SIG-M5 treated with dmso at 0.1 percent for 504 hours (cell line): ENCODE measurements around the gene COG5.

Source experiments
- DNase-seq: peaks from one replicate; lab custom pipeline; 2025; ENCODE audit not compliant: unreplicated experiment; lab: John Stamatoyannopoulos, UW

Gene COG5

DNA sequence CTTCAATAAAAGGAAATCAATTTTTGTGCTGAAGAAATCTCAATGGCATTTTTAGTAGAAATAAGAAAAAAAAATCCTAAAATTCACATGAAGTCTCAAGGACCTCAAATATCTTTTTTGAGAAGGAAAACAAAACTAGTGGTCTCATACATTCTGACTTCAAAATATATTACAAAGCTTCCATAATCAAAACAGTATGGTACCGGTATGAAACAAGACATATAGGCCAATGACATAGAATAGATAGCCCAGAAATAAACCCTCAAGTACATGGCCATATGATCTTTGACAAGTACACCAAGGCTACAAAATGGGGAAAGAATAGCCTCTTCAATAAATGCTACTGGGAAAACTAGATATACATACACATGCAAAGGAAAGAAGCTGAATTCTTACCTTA is 225.6 kb downstream of the COG5 start:
- no peak for DNase-seq

DNA sequence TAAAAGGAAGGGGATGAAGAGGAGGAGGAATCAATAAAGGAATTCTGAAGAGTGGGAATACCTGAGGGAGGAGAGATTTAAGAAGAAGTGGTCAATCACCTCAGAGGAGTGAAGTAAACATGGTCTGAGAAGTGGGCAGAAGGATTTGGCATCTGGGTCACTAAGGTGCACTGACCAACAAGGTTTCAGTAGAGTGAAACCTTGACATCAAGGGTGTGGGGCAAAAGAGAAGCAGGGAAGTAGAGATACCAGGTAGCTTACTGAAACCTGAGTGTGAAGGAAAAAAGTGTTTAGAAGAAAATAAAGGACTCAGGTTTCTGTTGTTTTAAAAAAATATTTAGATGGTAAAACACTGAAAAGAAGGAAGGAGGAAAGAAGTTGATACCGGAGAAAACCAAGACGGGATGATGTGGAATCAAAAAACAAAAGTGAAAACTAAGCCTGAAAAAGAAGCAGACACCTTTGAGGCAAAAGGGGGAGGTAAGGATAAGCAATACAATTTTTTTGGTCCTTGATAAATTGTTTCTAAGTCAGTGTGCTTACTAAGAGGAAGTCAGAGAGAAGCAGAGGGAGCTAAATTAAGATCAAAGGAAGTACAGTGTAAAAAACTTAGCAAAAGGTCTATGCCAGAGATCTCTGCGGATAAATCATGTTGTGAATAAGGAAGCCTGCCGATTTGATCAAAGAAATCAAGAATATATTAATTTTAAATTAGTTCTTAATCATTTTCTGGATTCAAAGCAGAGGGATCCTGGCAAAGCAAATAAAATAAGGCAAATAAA is 231.0 kb downstream of the COG5 start:
- peak; percentile 80 for DNase-seq

DNA sequence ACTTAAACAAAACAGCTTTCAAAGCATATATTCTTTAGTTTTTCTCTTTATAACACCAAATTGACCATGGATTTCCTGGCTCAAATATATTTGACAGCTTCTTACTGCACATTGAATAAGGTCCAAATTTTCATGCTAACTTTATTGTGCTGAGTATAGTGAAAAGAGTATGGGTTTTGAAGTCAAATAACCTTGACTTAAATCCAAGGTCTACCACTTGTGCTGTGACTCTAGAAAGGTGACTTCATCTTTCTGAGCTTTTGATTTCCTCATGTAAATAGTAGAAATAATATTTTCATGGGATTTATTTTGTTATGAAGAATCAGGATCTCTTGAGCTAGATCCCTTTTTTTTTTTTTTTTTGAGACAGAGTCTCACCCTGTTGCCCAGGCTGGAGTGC is 233.2 kb downstream of the COG5 start:
- no peak for DNase-seq

DNA sequence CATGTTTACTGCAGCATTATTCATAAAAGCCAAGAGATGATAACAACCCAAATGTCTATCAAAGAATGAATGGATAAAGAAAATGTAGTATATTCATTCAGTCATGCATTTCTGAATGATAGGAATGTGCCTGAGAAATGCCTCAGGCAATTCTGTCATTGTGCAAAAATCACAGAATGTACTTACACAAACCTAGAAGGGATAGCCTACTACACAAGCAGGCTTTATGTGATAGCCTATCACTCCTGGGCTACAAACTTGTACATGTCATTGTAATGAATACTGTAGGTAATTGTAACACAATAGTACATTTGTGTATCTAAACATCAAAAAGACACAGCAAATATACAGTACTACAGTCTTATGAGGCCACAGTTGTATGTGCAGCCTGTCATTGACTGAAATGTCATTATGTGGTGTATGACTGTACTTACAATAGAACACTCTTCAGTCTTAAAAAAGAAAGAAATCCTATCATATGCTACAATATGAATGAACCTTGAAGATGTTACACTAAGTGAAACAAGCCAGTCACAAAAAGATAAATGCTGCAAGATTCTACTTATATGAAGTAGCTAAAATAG is 235.6 kb downstream of the COG5 start:
- no peak for DNase-seq

DNA sequence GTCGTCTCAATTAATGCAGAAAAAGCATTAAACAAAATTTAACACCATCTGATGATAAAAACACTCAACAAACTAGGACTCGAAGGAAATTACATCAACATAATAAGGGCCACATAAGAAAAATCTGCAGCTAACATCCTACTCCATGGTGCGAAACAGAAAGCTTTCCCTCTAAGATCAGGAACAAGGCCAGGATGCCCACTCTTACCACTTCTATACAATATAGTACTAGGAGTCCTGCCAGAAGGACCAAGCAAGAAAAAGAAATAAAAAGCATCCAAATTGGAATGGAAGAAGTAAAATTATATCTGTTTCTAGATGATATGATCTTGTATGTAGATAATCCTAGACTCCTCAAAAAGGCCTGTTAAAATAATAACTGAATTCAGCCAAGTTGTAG is 237.7 kb downstream of the COG5 start:
- DNase-seq = no peak

DNA sequence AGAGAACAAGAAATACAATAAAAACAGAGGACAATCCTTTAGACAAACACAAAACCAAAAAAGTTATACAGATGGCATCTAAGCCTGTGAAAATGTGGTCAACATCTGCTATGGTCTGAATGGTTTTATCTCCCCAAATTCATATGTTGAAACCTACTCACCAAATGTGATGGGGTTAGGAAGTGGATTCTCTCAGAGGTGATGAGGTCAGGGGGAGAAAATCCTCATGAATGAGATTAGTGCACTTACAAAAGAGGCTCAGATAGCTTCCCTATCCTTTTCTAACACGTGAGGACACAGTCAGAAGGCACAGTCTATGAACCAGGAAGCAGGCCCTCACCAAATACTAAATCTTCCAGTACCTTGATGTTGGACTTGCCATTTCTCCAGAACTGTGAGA is 241.7 kb downstream of the COG5 start:
- no peak for DNase-seq

DNA sequence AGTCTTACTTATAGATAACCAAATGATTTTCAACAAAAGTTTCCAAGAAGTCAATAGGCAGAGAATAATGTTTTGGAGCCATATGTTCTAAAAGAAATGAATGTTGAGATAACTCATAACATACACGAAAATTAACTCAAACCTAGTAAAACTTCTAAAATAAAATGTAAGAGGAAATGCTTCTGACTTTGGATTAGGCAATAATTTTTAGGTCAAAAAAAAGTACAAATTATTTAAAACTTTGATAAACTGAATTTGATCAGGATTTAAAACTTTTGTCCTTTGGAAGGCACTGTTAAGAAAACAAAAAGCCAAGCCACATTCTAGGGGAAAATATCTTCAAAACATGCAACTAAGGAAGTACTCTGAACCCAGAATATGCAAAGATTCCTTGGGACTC is 242.1 kb downstream of the COG5 start:
- no peak for DNase-seq

DNA sequence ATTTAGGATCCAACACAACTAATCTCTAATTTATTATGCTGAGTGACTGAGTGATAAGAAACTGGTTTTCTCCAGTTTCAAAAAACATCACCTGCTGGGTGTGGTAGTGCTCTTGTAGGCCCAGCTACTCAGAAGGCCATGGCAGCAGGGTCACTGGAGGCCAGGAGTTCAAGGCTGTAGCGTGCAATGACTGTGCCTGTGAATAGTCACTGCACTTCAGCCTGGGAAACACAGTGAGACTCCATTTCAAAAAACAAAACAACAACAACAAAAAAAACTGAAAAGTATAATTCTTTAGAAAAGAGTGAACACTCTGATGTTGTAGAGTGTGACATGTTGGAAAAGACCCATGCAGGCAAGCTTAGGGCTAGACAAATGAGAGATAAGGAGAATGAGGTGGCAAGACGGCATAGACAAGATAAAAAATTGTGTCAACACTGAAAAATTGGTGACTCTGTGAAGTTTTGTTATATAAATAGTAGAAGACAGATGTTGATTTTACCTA is 243.9 kb downstream of the COG5 start:
- no peak for DNase-seq

DNA sequence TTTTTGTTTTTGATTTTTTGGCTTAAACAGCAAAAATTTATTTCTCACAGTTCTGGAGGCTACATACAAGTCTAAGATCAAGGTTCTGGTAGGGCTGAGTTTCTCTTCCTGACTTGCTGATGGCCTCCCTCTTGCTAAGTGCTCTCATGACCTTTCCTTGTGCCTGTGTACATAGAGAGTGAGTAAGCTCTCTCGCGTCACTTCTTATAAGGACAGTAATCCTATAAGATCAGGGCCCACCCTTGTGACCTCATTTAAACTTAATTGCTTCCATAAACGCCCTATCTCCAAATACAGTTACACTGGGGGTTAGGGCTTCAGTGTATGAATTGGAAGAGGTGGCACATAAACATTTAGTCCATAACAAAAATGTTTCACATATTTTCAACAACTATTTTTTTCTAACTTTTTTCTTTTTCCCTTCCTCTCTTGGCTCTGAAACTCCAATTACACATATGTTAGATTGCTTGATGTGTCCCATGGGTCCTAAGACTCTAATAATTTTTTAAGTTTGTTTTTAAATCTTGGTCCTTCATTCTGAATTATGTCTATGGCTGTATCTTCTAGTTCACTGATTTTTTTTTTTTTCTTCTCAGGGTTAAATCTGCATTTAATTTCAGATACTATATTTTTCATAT is 245.1 kb downstream of the COG5 start:
- no peak for DNase-seq

DNA sequence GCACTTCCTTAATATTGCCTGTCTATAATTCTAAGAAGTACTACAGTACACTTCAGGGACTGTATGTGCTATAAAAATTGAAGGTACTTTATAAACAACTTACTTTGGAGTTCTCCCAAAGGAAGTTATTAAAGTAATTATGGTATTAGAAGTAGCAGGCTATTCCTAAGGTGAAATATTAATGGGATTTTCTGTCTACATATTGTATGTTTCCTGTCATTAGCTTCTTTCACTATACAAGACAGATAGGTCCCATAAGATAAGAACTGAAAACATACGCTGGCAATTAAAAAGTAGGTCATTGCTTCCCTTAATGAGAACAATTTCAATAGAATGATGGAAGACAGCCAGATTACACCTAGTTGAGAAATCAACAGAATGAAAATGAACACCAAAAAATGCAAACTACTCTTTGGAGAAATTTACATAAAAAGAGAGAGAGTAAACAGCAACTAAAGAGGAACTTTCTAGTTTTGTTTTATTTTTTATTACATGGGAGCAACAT is 248.0 kb downstream of the COG5 start:
- no peak for DNase-seq

DNA sequence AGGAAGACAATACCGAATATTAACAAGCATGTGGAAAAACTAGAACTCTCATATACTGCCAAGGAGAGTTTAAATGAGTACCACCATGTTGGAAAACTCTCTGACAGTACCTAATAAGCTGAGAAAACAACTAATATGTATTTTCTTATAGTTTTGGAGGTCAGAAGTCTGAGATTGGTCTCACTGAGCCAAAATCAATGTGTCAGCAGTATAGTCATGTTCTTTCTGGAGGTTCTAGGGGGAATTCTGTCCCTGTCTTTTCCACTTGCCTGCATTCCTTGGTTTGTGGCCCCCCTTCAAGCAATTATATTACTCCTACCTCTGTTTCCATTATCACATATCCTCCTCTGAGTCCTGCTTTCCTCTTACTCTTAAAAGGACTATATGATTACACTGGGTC is 250.4 kb downstream of the COG5 start:
- no peak for DNase-seq

DNA sequence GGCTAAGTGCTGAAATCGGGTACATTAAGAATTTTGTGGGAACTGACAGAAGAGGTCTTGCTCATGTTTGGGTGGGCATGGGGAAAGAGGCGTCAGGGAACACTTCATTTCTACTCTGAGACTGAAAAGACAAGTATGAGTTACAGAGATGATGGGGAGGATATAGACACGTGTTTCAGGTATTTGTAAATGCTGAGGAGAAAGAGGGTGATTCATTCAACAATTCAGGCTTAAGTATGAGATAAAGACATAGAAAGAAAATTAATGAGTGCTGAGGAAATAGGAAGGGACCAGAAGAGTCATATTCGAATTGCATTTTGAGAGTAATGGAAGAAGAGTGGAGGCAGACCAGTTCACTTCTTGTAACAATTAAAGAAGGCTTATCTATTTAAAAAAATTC is 251.3 kb downstream of the COG5 start:
- no peak for DNase-seq

DNA sequence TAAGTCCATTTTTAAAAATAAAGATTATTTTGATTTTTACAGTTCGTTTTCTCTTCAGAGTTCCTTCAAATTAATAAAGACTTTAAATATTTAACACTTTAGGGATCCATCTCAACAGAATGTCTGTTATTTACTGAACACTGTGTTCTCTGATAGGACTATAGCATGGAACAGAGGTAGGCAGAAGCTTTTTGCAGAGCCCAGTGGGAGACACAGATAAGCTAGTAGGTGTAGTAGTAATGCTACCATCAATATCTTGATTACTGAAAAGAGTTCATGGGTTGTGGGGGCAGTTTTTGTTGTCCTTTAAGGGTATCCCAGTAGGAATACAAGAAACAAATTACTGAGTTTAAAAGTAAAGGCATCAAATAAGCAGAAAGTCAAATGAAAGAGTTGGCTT is 254.4 kb downstream of the COG5 start:
- no peak for DNase-seq

DNA sequence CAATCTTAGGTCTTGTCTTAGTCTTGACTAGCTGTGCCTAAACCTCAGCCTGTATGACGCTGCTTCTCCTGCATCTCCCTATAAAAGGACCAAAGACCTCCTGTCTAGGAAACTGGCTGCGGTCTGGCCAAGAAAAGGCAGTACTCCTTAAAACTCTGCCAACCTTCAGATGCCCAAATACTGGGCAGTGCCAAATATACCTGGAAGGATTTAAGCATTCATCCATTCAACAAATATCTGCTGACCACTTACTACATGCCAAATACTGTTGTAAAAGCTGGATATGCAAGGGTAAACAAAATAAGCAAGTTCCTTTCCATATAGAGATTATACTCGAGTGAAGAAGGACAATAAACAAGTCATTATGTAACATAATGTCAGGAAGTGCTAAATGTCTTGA is 259.1 kb downstream of the COG5 start:
- DNase-seq = no peak

DNA sequence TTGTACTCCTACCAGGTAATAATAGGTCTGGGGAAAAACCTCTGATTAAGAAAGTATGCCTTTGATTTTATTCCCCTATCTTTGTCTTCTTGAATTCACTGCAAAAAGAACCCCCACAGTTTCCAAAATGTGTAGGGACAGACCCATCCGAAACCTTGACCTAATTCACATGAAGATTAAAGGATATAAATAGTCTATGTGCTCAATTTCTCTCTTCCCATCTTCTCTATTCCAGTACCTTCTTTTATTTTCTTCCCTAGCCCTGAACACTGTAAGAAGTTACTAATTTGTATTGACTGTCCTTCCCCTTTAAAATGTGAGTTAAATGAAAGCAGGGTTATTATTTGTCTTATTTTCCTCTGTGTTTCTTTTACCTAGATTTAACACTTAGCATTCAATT is 259.7 kb downstream of the COG5 start:
- DNase-seq = no peak

DNA sequence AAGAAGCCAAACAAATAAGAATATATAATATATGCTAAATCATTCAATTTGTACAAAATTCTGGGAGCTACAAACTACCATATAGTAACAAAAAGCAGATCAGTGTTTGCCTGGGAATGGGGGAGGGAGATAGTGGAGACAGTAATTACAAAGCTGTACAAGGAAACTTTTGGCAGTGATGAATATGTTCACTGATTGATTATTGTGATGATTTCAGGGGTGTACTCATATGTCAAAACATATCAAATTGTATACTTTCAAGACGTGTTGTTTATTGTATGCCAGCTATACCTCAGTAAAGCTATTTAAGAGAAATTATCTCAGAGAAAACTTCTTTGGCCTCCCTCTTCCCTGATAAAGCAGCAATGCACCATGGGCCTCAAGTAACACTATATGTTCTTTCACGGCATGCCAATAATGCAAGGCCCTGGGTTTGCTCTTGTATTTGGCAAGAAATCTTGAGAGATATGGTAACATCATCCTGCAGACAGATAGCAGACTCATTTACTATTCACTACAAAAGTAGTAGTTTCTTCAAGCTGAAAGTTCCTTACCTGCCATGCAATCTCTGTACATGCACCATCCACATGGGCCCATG is 261.4 kb downstream of the COG5 start:
- DNase-seq = no peak

DNA sequence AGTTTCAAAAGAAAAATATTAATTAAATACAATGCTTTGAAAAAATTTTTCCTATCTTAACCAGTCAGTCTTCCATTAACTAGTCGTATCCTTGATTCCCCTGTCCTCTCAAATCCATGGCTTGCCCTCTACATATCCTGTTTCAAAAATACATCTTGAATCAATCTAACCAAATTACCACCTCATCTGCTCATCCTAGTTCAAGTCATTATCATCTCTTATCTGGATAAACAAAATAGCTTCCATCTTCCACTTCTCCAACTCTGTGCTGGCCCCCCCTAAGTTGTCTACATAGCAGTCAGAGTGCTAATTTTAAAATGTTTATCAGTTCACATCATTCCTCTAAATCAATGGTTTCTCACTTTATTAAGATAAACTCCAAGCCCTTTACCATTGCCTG is 269.5 kb downstream of the COG5 start:
- DNase-seq = no peak

DNA sequence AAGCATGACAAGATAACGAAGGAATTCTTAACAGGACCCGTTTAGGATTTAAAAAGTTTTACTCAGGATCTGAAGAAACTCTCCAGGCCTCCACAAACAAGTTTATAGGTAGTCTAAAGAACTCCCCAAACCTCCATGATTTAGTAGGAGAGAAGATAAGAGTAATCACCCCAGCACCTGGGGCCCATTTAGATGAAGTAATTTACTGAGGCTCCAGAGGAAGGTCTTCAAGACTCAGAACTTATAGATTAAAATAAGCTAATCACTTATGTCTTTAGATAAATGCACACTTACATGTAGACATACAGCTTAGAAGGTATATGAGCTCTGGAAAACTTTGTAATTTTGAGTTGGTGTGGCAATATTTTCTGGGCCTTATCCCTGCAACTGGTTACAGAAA is 271.1 kb downstream of the COG5 start:
- DNase-seq = no peak

DNA sequence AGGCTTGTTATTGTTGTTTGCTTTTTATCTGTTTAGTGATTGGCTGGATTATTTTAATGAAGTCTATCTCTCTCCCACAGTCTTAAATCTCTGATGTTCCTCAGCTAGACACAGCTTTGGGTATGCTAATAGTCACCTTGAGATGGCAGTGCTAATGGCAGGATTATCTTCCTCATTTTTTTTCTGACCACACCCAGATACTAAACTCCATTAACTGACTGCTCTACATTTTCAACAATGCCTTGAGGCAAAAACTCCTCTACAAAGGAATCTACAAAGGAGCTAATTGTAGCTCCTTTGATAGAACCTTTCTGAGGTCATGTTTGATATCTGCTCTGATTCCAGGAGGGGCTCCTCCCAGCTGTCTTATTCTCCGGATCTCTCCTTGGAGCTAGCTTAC is 272.3 kb downstream of the COG5 start:
- no peak for DNase-seq

DNA sequence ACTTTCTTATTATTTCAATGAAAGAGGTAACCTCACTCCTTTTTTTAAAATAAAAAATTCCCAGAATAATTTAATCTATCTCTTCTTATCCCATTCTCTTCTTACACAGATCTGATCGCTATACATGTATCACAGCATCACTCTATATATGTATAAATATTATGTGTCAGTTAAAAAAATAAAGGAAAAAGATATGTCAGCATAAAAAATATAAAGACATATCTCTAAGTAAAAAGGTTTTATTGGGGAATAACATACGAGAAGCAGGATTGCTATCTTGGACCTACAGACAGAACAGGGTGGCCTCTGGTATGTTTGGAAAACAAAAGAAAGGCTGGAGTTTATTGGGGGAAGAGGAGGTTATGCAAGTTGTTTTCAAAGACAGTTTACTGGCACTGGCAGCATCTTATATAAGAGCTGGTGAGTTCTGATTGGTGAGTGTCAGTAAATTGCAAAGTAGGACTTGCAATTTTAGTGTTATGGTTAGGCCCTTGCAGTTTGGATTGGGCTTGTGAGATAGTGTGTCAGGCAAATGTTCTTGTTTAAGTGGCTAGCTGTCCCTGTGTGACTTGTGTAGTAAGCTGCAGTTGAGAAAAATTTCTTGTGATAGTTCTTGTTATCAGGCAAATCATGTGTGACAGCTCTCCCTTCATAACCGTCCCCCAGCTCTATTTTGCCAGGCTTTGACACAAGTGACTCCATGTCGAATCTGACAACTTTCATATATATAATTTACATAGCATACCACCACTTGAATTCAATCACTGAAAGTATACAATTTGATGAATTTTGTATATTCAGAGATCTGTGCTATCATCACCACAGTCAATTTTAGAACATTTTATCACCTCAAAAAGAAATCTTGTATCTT is 276.7 kb downstream of the COG5 start:
- DNase-seq = no peak
